Trophoblast cell (in vitro differentiated cells and primary cell): ENCODE data around the gene STRN.

Experiments
- DNase-seq, 2 donors: peaks; one replicate each; pipeline ENCODE4 v3.0.0-alpha.2; 2016
- H2AFZ ChIP-seq: 2 replicates; pipeline ENCODE4 v1.6.1; 2013; ENCODE audit warnings: low read length, moderate library complexity, mild to moderate bottlenecking; ENCODE audit not compliant: insufficient read depth, poor library complexity
- H2AK5ac ChIP-seq: 2 replicates; pipeline ENCODE4 v1.6.1; 2013; ENCODE audit warnings: mild to moderate bottlenecking, low read length
- H2BK120ac ChIP-seq: 2 replicates; pipeline ENCODE4 v1.6.1; 2013; ENCODE audit warnings: low read length, mild to moderate bottlenecking, moderate library complexity; ENCODE audit not compliant: insufficient read depth, poor library complexity
- H2BK12ac ChIP-seq: 2 replicates; pipeline ENCODE4 v1.6.1; 2013; ENCODE audit warnings: mild to moderate bottlenecking, low read length, moderate library complexity
- H2BK5ac ChIP-seq: 2 replicates; pipeline ENCODE4 v1.6.1; 2013; ENCODE audit warnings: low read length, low read depth, moderate library complexity, mild to moderate bottlenecking; ENCODE audit not compliant: poor library complexity
- H3K14ac ChIP-seq: 2 replicates; pipeline ENCODE4 v1.6.1; 2013; ENCODE audit warnings: mild to moderate bottlenecking, low read length
- H3K18ac ChIP-seq: 2 replicates; pipeline ENCODE4 v1.6.1; 2013; ENCODE audit warnings: mild to moderate bottlenecking, low read length
- H3K23ac ChIP-seq: 2 replicates; pipeline ENCODE4 v1.6.1; 2013; ENCODE audit warnings: low read length
- H3K27ac ChIP-seq: 2 replicates; pipeline ENCODE4 v1.5.1; 2013; ENCODE audit warnings: low read depth, mild to moderate bottlenecking, inconsistent platforms, low read length, moderate library complexity
- H3K27me3 ChIP-seq: 2 replicates; pipeline ENCODE4 v1.6.1; 2013; ENCODE audit warnings: inconsistent platforms, mild to moderate bottlenecking, low read length, moderate library complexity; ENCODE audit not compliant: insufficient read depth
- H3K36me3 ChIP-seq, 2 experiments: 1 replicate in 1 of 2; 2 replicates in 1 of 2; pipeline ENCODE4 v1.6.1; 2013; ENCODE audit warnings: low read length in 2 of 2, mild to moderate bottlenecking in 2 of 2, moderate library complexity in 1 of 2; ENCODE audit not compliant: insufficient read depth in 2 of 2, control insufficient read depth in 1 of 2
- H3K4ac ChIP-seq: 2 replicates; pipeline ENCODE4 v1.6.1; 2013; ENCODE audit warnings: low read depth, mild to moderate bottlenecking, low read length, moderate library complexity
- H3K4me1 ChIP-seq, 2 experiments: 1 replicate in 1 of 2; 2 replicates in 1 of 2; pipeline ENCODE4 v1.6.1; 2013; ENCODE audit warnings: low read length in 2 of 2, mild to moderate bottlenecking in 2 of 2, moderate library complexity in 1 of 2; ENCODE audit not compliant: insufficient read depth in 2 of 2, control insufficient read depth in 1 of 2
- H3K4me2 ChIP-seq: 2 replicates; pipeline ENCODE4 v1.6.1; 2013; ENCODE audit warnings: inconsistent platforms, mild to moderate bottlenecking, low read length, moderate library complexity
- H3K4me3 ChIP-seq: 2 replicates; pipeline ENCODE4 v1.5.1; 2013; ENCODE audit warnings: mild to moderate bottlenecking, low read depth, low read length, inconsistent platforms
- H3K79me1 ChIP-seq: one replicate; pipeline ENCODE4 v1.6.1; 2013; ENCODE audit warnings: low read length
- H3K79me2 ChIP-seq: 2 replicates; pipeline ENCODE4 v1.6.1; 2013; ENCODE audit warnings: low read length, mild to moderate bottlenecking; ENCODE audit not compliant: control insufficient read depth, insufficient read depth, poor library complexity
- H3K9ac ChIP-seq: 2 replicates; pipeline ENCODE4 v1.6.1; 2013; ENCODE audit warnings: mild to moderate bottlenecking, low read length
- H3K9me3 ChIP-seq: 2 replicates; pipeline ENCODE4 v1.6.1; 2013; ENCODE audit warnings: low read depth, mild to moderate bottlenecking, control low read depth, inconsistent platforms, low read length; ENCODE audit not compliant: insufficient read depth
- H4K12ac ChIP-seq: 2 replicates; pipeline ENCODE4 v1.6.1; 2013; ENCODE audit warnings: low read depth, mild to moderate bottlenecking, low read length, moderate library complexity
- H4K8ac ChIP-seq: 2 replicates; pipeline ENCODE4 v1.6.1; 2013; ENCODE audit warnings: low read depth, mild to moderate bottlenecking, low read length, moderate library complexity
- H4K91ac ChIP-seq: one replicate; pipeline ENCODE4 v1.6.1; 2013; ENCODE audit warnings: low read depth, mild to moderate bottlenecking, low read length, moderate library complexity
- WGBS: extraction: QIAGEN DNeasy Blood & Tissue Kit; methylation state at CpG from one replicate; pipeline ENCODE4 v1.1.7; 2013; ENCODE audit warnings: missing lambda C conversion rate; ENCODE audit not compliant: insufficient read length, insufficient coverage; ENCODE audit errors: extremely low coverage; 5-methylcytosine and 5-hydroxymethylcytosine counted together

The STRN gene

GRCh38 chr2:36802952-36803351 is 163.4 kb downstream of the STRN start:
- Histone ChIP-seq H2BK12ac (no peak overlapping the region), H3K18ac (no peak overlapping the region)
- no CpG with 5 or more reads among the region's 3 CpGs for WGBS

GRCh38 chr2:36801088-36801487 is 165.2 kb downstream of the STRN start:
- WGBS = no CpG with 5 or more reads among the region's 6 CpGs
- Histone ChIP-seq H4K8ac (no peak overlapping the region), H2BK12ac (no peak overlapping the region), H3K23ac (no peak overlapping the region), H4K12ac (no peak overlapping the region), H3K4ac (no peak overlapping the region), H2AK5ac (no peak overlapping the region), H3K27me3 (no peaks in the 10 kb centered on the region), H3K4me2 (no peak overlapping the region), H3K9ac (no peak overlapping the region), H2BK5ac (no peak overlapping the region), H3K4me3 (no peak overlapping the region), H4K91ac (no peak overlapping the region), H3K79me2 (no peaks in the 10 kb centered on the region), H3K27ac (no peak overlapping the region), H2BK120ac (no peak overlapping the region), H3K79me1 (no peaks in the 10 kb centered on the region), H3K18ac (no peak overlapping the region), H3K9me3 (peaks cover 2% of the 10 kb centered on the region), H3K4me1 (no peaks in the 10 kb centered on the region), H3K14ac (no peak overlapping the region), H3K36me3 (no peaks in the 10 kb centered on the region), H2AFZ (no peak overlapping the region)
- no peak for DNase-seq

More at GRCh38 chr2:36802952-36803351, 163.4 kb downstream of the STRN start:
- H3K4ac ChIP-seq = no peak overlapping the region
- H3K27ac ChIP-seq = no peak overlapping the region
- no peak overlapping the region for H4K91ac ChIP-seq
- no peak overlapping the region for H3K23ac ChIP-seq
- no peak overlapping the region for H3K9ac ChIP-seq
- H4K8ac ChIP-seq = no peak overlapping the region
- H3K9me3 ChIP-seq = peaks cover 5% of the 10 kb centered on the region
- no peak overlapping the region for H4K12ac ChIP-seq
- no peak overlapping the region for H2AK5ac ChIP-seq
- H3K79me1 ChIP-seq = no peaks in the 10 kb centered on the region
- no peaks in the 10 kb centered on the region for H3K27me3 ChIP-seq
- H3K4me3 ChIP-seq = no peak overlapping the region
- DNase-seq = no peak
- H3K14ac ChIP-seq = no peak overlapping the region
- H3K36me3 ChIP-seq = no peaks in the 10 kb centered on the region
- H3K79me2 ChIP-seq = no peaks in the 10 kb centered on the region
- no peak overlapping the region for H2BK5ac ChIP-seq
- H2AFZ ChIP-seq = no peak overlapping the region
- no peaks in the 10 kb centered on the region for H3K4me1 ChIP-seq
- H2BK120ac ChIP-seq = no peak overlapping the region
- H3K4me2 ChIP-seq = no peak overlapping the region

GRCh38 chr2:36800381-36800780 is 166.0 kb downstream of the STRN start:
- no CpG with 5 or more reads among the region's 11 CpGs for WGBS
- no peak overlapping the region for H3K23ac ChIP-seq
- no peak overlapping the region for H4K8ac ChIP-seq
- H4K91ac ChIP-seq = no peak overlapping the region
- H2BK120ac ChIP-seq = no peak overlapping the region
- H3K18ac ChIP-seq = no peak overlapping the region
- no peaks in the 10 kb centered on the region for H3K27me3 ChIP-seq
- H3K4ac ChIP-seq = no peak overlapping the region
- DNase-seq = no peak
- H3K9ac ChIP-seq = no peak overlapping the region
- no peaks in the 10 kb centered on the region for H3K79me1 ChIP-seq
- no peak overlapping the region for H2AFZ ChIP-seq
- H3K79me2 ChIP-seq = no peaks in the 10 kb centered on the region
- H3K4me1 ChIP-seq = no peaks in the 10 kb centered on the region
- H2BK12ac ChIP-seq = no peak overlapping the region
- H3K9me3 ChIP-seq = peaks cover 2% of the 10 kb centered on the region
- H3K4me3 ChIP-seq = no peak overlapping the region
- H3K27ac ChIP-seq = no peak overlapping the region
- no peak overlapping the region for H4K12ac ChIP-seq
- no peak overlapping the region for H3K14ac ChIP-seq
- H3K4me2 ChIP-seq = no peak overlapping the region
- no peak overlapping the region for H2BK5ac ChIP-seq
- H2AK5ac ChIP-seq = no peak overlapping the region
- no peaks in the 10 kb centered on the region for H3K36me3 ChIP-seq

- H2BK12ac ChIP-seq = no peak overlapping the region
- H3K14ac ChIP-seq = no peak overlapping the region
- no peak overlapping the region for H4K8ac ChIP-seq
- H3K4me2 ChIP-seq = no peak overlapping the region
- H3K18ac ChIP-seq = no peak overlapping the region
- no peak overlapping the region for H4K91ac ChIP-seq
- H3K4me3 ChIP-seq = no peak overlapping the region
- no peaks in the 10 kb centered on the region for H3K4me1 ChIP-seq
- H2AK5ac ChIP-seq = no peak overlapping the region
- no peaks in the 10 kb centered on the region for H3K79me1 ChIP-seq
- no peak overlapping the region for H3K23ac ChIP-seq
- H3K27ac ChIP-seq = no peak overlapping the region
- H3K9ac ChIP-seq = no peak overlapping the region
- no CpG with 5 or more reads among the region's 3 CpGs for WGBS
- no peaks in the 10 kb centered on the region for H3K36me3 ChIP-seq
- H2AFZ ChIP-seq = no peak overlapping the region
- H3K27me3 ChIP-seq = no peaks in the 10 kb centered on the region
- peaks cover 2% of the 10 kb centered on the region for H3K9me3 ChIP-seq
- H4K12ac ChIP-seq = no peak overlapping the region
- no peaks in the 10 kb centered on the region for H3K79me2 ChIP-seq
- no peak overlapping the region for H3K4ac ChIP-seq
- no peak overlapping the region for H2BK5ac ChIP-seq
- no peak for DNase-seq
- H2BK120ac ChIP-seq = no peak overlapping the region
Measured at GRCh38 chr2:36798724-36799123, 167.6 kb downstream of the STRN start.
